ENCODE results near the gene TBPL1. TPM values are rescaled to one million over a fixed set of nuclear protein-coding genes. Genes with fewer than 3 reads are reported as not detected.
A peak's percentile ranks its signal among the peaks of the same experiment; 100 is the strongest.

TBPL1 gene
- total RNA-seq, 1 experiment from 2014 or later: 39.7 TPM

- TF ChIP-seq TCF7L2 (IDR thresholded peaks at IDR 0.05; ENCODE audit: low read depth, low read length) (no peak), CTCF (IDR thresholded peaks at IDR 0.05) (no peak), REST (IDR thresholded peaks at IDR 0.05; ENCODE audit: insufficient read depth in 1 of 2, low read depth in 2 of 2, low read length in 1 of 2) (no peak), SIN3A (IDR thresholded peaks at IDR 0.05; ENCODE audit: borderline replicate concordance, insufficient read depth, low read depth, low read length) (no peak), POLR2AphosphoS5 (IDR thresholded peaks at IDR 0.05; ENCODE audit: low read depth, low read length) (no peak)
- no peaks in the 10 kb centered on the region for H3K9me3 ChIP-seq (ENCODE audit: control insufficient read depth, insufficient read depth, low read depth, low read length)
- peak overlapping the region; percentile 53; the same call in 1 of the 2 replicates for H3K27ac ChIP-seq (ENCODE audit: low read length)
- ChIA-PET POLR2A (no interaction called here), CTCF (no interaction called here)
- BruUV-seq (replicated peaks): no TSS peak
- H3K4me1 ChIP-seq (ENCODE audit: control insufficient read depth, insufficient read depth, low read length): peaks cover 49% of the 10 kb centered on the region
- DNase-seq (ENCODE audit: low read depth, low spot score) (no peak), ATAC-seq (no peak)
- H3K36me3 ChIP-seq (ENCODE audit: control insufficient read depth, insufficient read depth, low read length): peaks cover 2% of the 10 kb centered on the region; the same call in 1 of the 2 replicates
- intact Hi-C loops (cut with micrococcal nuclease; ENCODE audit: unreplicated experiment) (no loop called here), in situ Hi-C loops (cut with HindIII; ENCODE audit: low pct_unique_long_range_greater_than_20kb, low sequenced_read_pairs) (no loop called here)
- H3K27me3 ChIP-seq (ENCODE audit: control insufficient read depth, insufficient read depth, low read length): no peaks in the 10 kb centered on the region
- H3K4me3 ChIP-seq (ENCODE audit: low read depth in 2 of 2, low read length in 2 of 2): no peak overlapping the region
Observed at GRCh38 chr6:133957227-133957626, 4.2 kb downstream of the TBPL1 start.

- POLR2A ChIA-PET: no interaction called here
- intact Hi-C loops (cut with micrococcal nuclease; ENCODE audit: unreplicated experiment): no loop called here
- no peak overlapping the region for H3K4me3 ChIP-seq (ENCODE audit: low read depth in 2 of 2, low read length in 2 of 2)
- ATAC-seq: no peak
- CTCF ChIA-PET: interaction anchor here (0.5 to 1.2 kb wide), 2 partner anchors 16 to 246 kb away, joined by 3 to 4 read pairs; no protein-coding TSS in a partner anchor
- H3K27ac ChIP-seq (ENCODE audit: low read length): no peak overlapping the region
- H3K9me3 ChIP-seq (ENCODE audit: control insufficient read depth, insufficient read depth, low read depth, low read length): no peaks in the 10 kb centered on the region
- H3K27me3 ChIP-seq (ENCODE audit: control insufficient read depth, insufficient read depth, low read length): no peaks in the 10 kb centered on the region
- peaks cover 50% of the 10 kb centered on the region for H3K4me1 ChIP-seq (ENCODE audit: control insufficient read depth, insufficient read depth, low read length)
- peaks cover 2% of the 10 kb centered on the region; the same call in 1 of the 2 replicates for H3K36me3 ChIP-seq (ENCODE audit: control insufficient read depth, insufficient read depth, low read length)
- in situ Hi-C loops (cut with HindIII; ENCODE audit: low pct_unique_long_range_greater_than_20kb, low sequenced_read_pairs): no loop called here
- no peak for DNase-seq (ENCODE audit: low read depth, low spot score)
- no TSS peak for BruUV-seq (replicated peaks)
- TF ChIP-seq SIN3A (IDR thresholded peaks at IDR 0.05; ENCODE audit: borderline replicate concordance, insufficient read depth, low read depth, low read length): no peak
- TF ChIP-seq REST (IDR thresholded peaks at IDR 0.05; ENCODE audit: insufficient read depth in 1 of 2, low read depth in 2 of 2, low read length in 1 of 2): no peak
- TF ChIP-seq CTCF (IDR thresholded peaks at IDR 0.05): no peak
- TF ChIP-seq TCF7L2 (IDR thresholded peaks at IDR 0.05; ENCODE audit: low read depth, low read length): no peak
- TF ChIP-seq POLR2AphosphoS5 (IDR thresholded peaks at IDR 0.05; ENCODE audit: low read depth, low read length): no peak
Observed at GRCh38 chr6:133957780-133958242, 4.8 kb downstream of the TBPL1 start.
